HCT116 (cell line): ENCODE data around the gene KMO. TPM values are rescaled to one million over a fixed set of nuclear protein-coding genes. Genes with fewer than 3 reads are reported as not detected.

Experiments
- ATAC-seq: fragments of 200-7000 bp; cut with Tn5 transposase; 2 replicates; pipeline ENCODE4 v1.9.1; 2020; ENCODE audit warnings: mild to moderate bottlenecking, moderate library complexity
- BruUV-seq: library from RNA; stranded (reverse); fragments of 400-500 nt; replicated peaks from 2 replicates; lab custom pipeline; 2021; lab: Mats Ljungman, UMichigan
- CTCF ChIA-PET: fragments of 300-600 bp; sonication (Branson Sonifier 250); formaldehyde crosslinking; loops from one replicate; lab custom pipeline; 2021; ENCODE audit warnings: antibody characterized with exemption; lab: Charles Lee
- POLR2A ChIA-PET: fragments of 300-600, 350-600 bp; sonication (Branson Sonifier 250); formaldehyde crosslinking; loops from one replicate; lab custom pipeline; 2021; ENCODE audit warnings: antibody characterized with exemption; lab: Charles Lee
- RAD21 ChIA-PET, 2 experiments: fragments of 300-600 bp; sonication (Branson Sonifier 250); formaldehyde crosslinking; loops; one replicate each; lab custom pipeline; 2023; ENCODE audit warnings: low total read pairs in 2 of 2; ENCODE audit not compliant: uncharacterized antibody in 2 of 2, unreplicated experiment in 2 of 2, low non-redundant PET in 1 of 2; lab: Charles Lee
- DNase-seq: peaks from one replicate; pipeline ENCODE4 v3.0.0-alpha.2; 2010; ENCODE audit warnings: low read depth, low spot score
- H2AFZ ChIP-seq: fragments of 200-600 bp; shearing (Covaris generic), sonication (generic); 2 replicates; pipeline ENCODE4 v1.6.1; 2017; ENCODE audit warnings: low read depth, mixed run types, mixed read lengths, antibody characterized with exemption, low read length; ENCODE audit not compliant: poor library complexity, severe bottlenecking
- H3K27ac ChIP-seq: 2 replicates; pipeline ENCODE4 v1.5.1; 2012; ENCODE audit warnings: low read depth, low read length
- H3K27me3 ChIP-seq: fragments of 200-600 bp; sonication (generic); 2 replicates; pipeline ENCODE4 v1.6.1; 2016; ENCODE audit warnings: mixed run types, low read length, mixed read lengths; ENCODE audit not compliant: insufficient read depth
- H3K36me3 ChIP-seq, 2 experiments: fragments of 200-500 bp in 1 of 2; fragments of 200-600 bp in 1 of 2; sonication (Bioruptor generic) in 1 of 2; sonication (generic) in 1 of 2; 2 replicates each; pipeline versions ENCODE4 v1.5.1 to v1.6.1; 2014 to 2016; ENCODE audit warnings: low read length in 2 of 2, inconsistent platforms in 1 of 2, mixed read lengths in 1 of 2, mixed run types in 1 of 2; ENCODE audit not compliant: insufficient read depth in 2 of 2, control insufficient read depth in 1 of 2
- H3K4me1 ChIP-seq, 2 experiments: fragments of 200-600 bp in 1 of 2; sonication (generic) in 1 of 2; 2 replicates each; pipeline versions ENCODE4 v1.5.1 to v1.6.1; 2012 to 2017; ENCODE audit warnings: low read length in 2 of 2, inconsistent platforms in 1 of 2, mild to moderate bottlenecking in 1 of 2, mixed read lengths in 1 of 2, mixed run types in 1 of 2, moderate library complexity in 1 of 2; ENCODE audit not compliant: insufficient read depth in 2 of 2, control insufficient read depth in 1 of 2
- H3K4me2 ChIP-seq: fragments of 200-600 bp; sonication (generic); 2 replicates; pipeline ENCODE4 v1.6.1; 2017; ENCODE audit warnings: mixed run types, low read length, mixed read lengths
- H3K4me3 ChIP-seq, 2 experiments: fragments of 200-600 bp in 1 of 2; sonication (generic) in 1 of 2; replicated peaks in 1 of 2; 2 replicates each; pipeline ENCODE4 v1.5.1; 2011 to 2016; ENCODE audit warnings: low read length in 2 of 2, control low read depth in 1 of 2, low read depth in 1 of 2, mild to moderate bottlenecking in 1 of 2, mixed read lengths in 1 of 2, mixed run types in 1 of 2
- H3K79me2 ChIP-seq: fragments of 200-600 bp; sonication (generic); 2 replicates; pipeline ENCODE4 v1.6.1; 2017; ENCODE audit warnings: mild to moderate bottlenecking, mixed run types, low read length, moderate library complexity, mixed read lengths; ENCODE audit not compliant: insufficient read depth
- H3K9ac ChIP-seq: fragments of 200-600 bp; sonication (generic); 2 replicates; pipeline ENCODE4 v1.6.1; 2016; ENCODE audit warnings: low read length, mixed read lengths
- H3K9me2 ChIP-seq: fragments of 200-600 bp; sonication (generic), shearing (Covaris generic); 2 replicates; pipeline ENCODE4 v1.6.1; 2017; ENCODE audit warnings: mixed run types, mild to moderate bottlenecking, moderate library complexity; ENCODE audit not compliant: insufficient read depth
- H3K9me3 ChIP-seq, 2 experiments: fragments of 200-500 bp in 1 of 2; fragments of 200-600 bp in 1 of 2; sonication (Bioruptor generic) in 1 of 2; sonication (generic) in 1 of 2; 2 replicates each; pipeline ENCODE4 v1.6.1; 2014 to 2017; ENCODE audit warnings: low read length in 2 of 2, mixed read lengths in 2 of 2, inconsistent platforms in 1 of 2, low read depth in 1 of 2, mild to moderate bottlenecking in 1 of 2, mixed run types in 1 of 2, moderate library complexity in 1 of 2; ENCODE audit not compliant: control insufficient read depth in 1 of 2, insufficient read depth in 1 of 2
- H4K20me1 ChIP-seq: fragments of 200-600 bp; sonication (generic), shearing (Covaris generic); 2 replicates; pipeline ENCODE4 v1.6.1; 2017; ENCODE audit warnings: mixed run types, mild to moderate bottlenecking, moderate library complexity; ENCODE audit not compliant: insufficient read depth
- CEBPB ChIP-seq: IDR thresholded peaks from 2 replicates; pipeline ENCODE4 v1.6.1; 2012; ENCODE audit warnings: low read depth
- EGR1 ChIP-seq: IDR thresholded peaks from 2 replicates; pipeline ENCODE4 v1.6.1; 2012; ENCODE audit warnings: low read depth
- ELF1 ChIP-seq: IDR thresholded peaks from 2 replicates; pipeline ENCODE4 v1.6.1; 2012; ENCODE audit warnings: low read depth, borderline replicate concordance
- EZH2 ChIP-seq: fragments of 200-600 bp; sonication (generic); IDR thresholded peaks from 2 replicates; pipeline ENCODE4 v1.6.1; 2017; ENCODE audit warnings: antibody characterized with exemption, mixed run types
- EZH2phosphoT487 ChIP-seq: fragments of 200-600 bp; IDR thresholded peaks from 2 replicates; pipeline ENCODE4 v1.6.1; 2018; ENCODE audit warnings: antibody characterized with exemption, borderline replicate concordance
- FOSL1 ChIP-seq: IDR thresholded peaks from 2 replicates; pipeline ENCODE4 v1.6.1; 2012; ENCODE audit warnings: low read depth
- POLR2A ChIP-seq: IDR thresholded peaks from 2 replicates; pipeline ENCODE4 v1.7.0; 2011; ENCODE audit warnings: borderline replicate concordance; ENCODE audit not compliant: insufficient read depth, insufficient read length; ENCODE audit errors: extremely low read depth
- POLR2AphosphoS5 ChIP-seq: IDR thresholded peaks from 2 replicates; pipeline ENCODE4 v1.6.1; 2011; ENCODE audit warnings: mild to moderate bottlenecking, low read depth, low read length, moderate library complexity
- REST ChIP-seq: IDR thresholded peaks from 2 replicates; pipeline ENCODE4 v1.6.1; 2012; ENCODE audit warnings: low read depth
- SP1 ChIP-seq: IDR thresholded peaks from 2 replicates; pipeline ENCODE4 v1.6.1; 2012; ENCODE audit warnings: low read depth
- SRF ChIP-seq: IDR thresholded peaks from 2 replicates; pipeline ENCODE4 v1.6.1; 2012; ENCODE audit warnings: low read depth
- TCF7L2 ChIP-seq: IDR thresholded peaks from 2 replicates; pipeline ENCODE4 v1.7.0; 2011; ENCODE audit warnings: borderline replicate concordance, inconsistent platforms; ENCODE audit not compliant: insufficient read depth, insufficient read length; ENCODE audit errors: extremely low read depth
- YY1 ChIP-seq: IDR thresholded peaks from 2 replicates; pipeline ENCODE4 v1.6.1; 2011; ENCODE audit warnings: low read length, low read depth, moderate library complexity, mild to moderate bottlenecking; ENCODE audit not compliant: insufficient replicate concordance; ENCODE audit errors: extremely low read depth
- ZFX ChIP-seq: fragments of 450-650 bp; IDR thresholded peaks from 2 replicates; pipeline ENCODE4 v1.6.1; 2017
- ZNF274 ChIP-seq: fragments of 200-500 bp; sonication (Bioruptor generic); IDR thresholded peaks from 2 replicates; pipeline ENCODE4 v1.6.1; 2014; ENCODE audit warnings: mild to moderate bottlenecking, low read depth, low read length, inconsistent platforms
- intact Hi-C: fragments of 100-400 bp; cut with micrococcal nuclease; formaldehyde crosslinking; loops from 2 replicates; pipeline ENCODE4 v1.10.0; 2022
- total RNA-seq: library from RNA; stranded (reverse); gene quantifications from one replicate; pipeline ENCODE4 v1.2.1, GENCODE V29; 2021; ENCODE audit not compliant: unreplicated experiment
- TF ChIP-seq, protein P1 (sequence below): IDR thresholded peaks from 2 replicates; pipeline ENCODE4 v1.6.1; 2012
- TF ChIP-seq, protein P2 (sequence below): IDR thresholded peaks from 2 replicates; pipeline ENCODE4 v1.6.1; 2012
- TF ChIP-seq, protein P3 (sequence below): IDR thresholded peaks from 2 replicates; pipeline ENCODE4 v1.6.1; 2011; ENCODE audit warnings: mild to moderate bottlenecking, low read length, moderate library complexity; ENCODE audit not compliant: insufficient replicate concordance; ENCODE audit errors: extremely low read depth

The KMO gene
- total RNA-seq, 1 experiment from 2014 or later: not detected

DNA sequence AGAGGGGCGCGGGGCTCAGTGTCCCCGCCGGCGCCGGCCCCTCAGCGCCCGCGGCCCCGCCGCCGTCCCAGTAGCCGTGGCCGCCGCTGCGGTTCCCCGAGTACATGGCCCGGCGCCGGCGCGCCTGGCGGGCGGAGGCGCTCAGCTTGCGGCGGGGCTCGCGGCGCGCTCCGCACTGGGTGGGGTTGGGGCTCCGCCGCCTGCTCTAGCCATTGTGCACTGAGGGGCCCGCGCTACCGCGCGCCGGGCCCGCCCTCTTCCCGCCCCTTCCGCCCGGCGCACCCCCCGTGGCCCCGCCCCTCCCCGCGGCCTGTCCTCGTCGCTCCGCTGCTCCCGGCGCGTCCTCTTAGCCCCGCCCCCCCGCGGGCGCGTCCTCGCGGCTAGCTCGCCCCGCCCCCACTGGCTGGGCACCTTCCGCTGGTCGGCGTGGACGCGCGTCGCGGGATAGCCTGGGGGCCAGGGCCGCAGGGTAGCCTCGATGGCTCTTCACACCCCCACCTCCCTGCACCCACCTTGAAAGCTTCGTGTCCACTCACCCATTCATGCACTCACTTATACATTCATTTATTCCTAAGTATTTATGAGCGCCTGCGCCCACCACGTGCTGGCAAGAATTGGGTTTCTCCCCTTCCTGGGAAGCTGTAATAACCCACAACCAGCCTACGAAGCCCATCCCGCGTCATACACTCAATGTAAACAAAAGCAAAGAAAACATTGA, 108.1 kb downstream of the KMO start, which contains the start of the genes CHML and OPN3:
CHML (minus strand) TSS at position 221 of the 718 bp plus-strand sequence. CDS start 4,603 bp downstream, outside the sequence.
OPN3 (minus strand) TSS at position 221 of the 718 bp plus-strand sequence; CDS start at position 106, 115 bp downstream.
- intact Hi-C loops: no loop called here
- peak; percentile 34 for TF ChIP-seq YY1
- no peak for TF ChIP-seq ELF1
- TF ChIP-seq POLR2AphosphoS5: peak; percentile 95
- peak; percentile 37; the same call in 1 of the 2 replicates for TF ChIP-seq SP1
- TF ChIP-seq TCF7L2: no peak
- TF ChIP-seq, protein P1, sequence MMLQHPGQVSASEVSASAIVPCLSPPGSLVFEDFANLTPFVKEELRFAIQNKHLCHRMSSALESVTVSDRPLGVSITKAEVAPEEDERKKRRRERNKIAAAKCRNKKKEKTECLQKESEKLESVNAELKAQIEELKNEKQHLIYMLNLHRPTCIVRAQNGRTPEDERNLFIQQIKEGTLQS: no peak
- no peak for TF ChIP-seq EGR1
- TF ChIP-seq, protein P2, sequence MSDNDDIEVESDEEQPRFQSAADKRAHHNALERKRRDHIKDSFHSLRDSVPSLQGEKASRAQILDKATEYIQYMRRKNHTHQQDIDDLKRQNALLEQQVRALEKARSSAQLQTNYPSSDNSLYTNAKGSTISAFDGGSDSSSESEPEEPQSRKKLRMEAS: peak; percentile 50
- TF ChIP-seq ZNF274: no peak
- no peak for TF ChIP-seq REST
- no peak for TF ChIP-seq EZH2phosphoT487
- peak; percentile 65 for TF ChIP-seq POLR2A
- TF ChIP-seq, protein P3, sequence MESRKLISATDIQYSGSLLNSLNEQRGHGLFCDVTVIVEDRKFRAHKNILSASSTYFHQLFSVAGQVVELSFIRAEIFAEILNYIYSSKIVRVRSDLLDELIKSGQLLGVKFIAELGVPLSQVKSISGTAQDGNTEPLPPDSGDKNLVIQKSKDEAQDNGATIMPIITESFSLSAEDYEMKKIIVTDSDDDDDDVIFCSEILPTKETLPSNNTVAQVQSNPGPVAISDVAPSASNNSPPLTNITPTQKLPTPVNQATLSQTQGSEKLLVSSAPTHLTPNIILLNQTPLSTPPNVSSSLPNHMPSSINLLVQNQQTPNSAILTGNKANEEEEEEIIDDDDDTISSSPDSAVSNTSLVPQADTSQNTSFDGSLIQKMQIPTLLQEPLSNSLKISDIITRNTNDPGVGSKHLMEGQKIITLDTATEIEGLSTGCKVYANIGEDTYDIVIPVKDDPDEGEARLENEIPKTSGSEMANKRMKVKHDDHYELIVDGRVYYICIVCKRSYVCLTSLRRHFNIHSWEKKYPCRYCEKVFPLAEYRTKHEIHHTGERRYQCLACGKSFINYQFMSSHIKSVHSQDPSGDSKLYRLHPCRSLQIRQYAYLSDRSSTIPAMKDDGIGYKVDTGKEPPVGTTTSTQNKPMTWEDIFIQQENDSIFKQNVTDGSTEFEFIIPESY: peak; percentile 22
- no peak for TF ChIP-seq SRF
- TF ChIP-seq CEBPB: no peak
- 0 out of 2 replicates have a peak, but pooled peaks have one; percentile 25 for TF ChIP-seq ZFX
- no peak for TF ChIP-seq EZH2
- TF ChIP-seq FOSL1: no peak

More for the DNA sequence above, 108.1 kb downstream of the KMO start, which contains the start of the genes CHML and OPN3:
- no TSS peak for BruUV-seq
- Histone ChIP-seq H3K27me3 (no peaks in the 10 kb centered on the region), H2AFZ (peak within 1 kb of the TSS; percentile 89), H3K9me3 (no peaks in the 10 kb centered on the region), H3K4me2 (peak within 1 kb of the TSS; percentile 81), H3K4me3 (peak within 1 kb of the TSS; percentile 75 to 88), H3K36me3 (peaks cover 4 to 7% of the 10 kb centered on the region in 2 experiments; a peak in 3 of 4 replicates), H3K9me2 (no peaks in the 10 kb centered on the region), H3K79me2 (peaks cover 21% of the 10 kb centered on the region; the same call in 1 of the 2 replicates), H3K4me1 (peaks cover 5 to 29% of the 10 kb centered on the region in 2 experiments; a peak in 3 of 4 replicates), H3K9ac (peak within 1 kb of the TSS; percentile 74), H4K20me1 (no peaks in the 10 kb centered on the region), H3K27ac (peak within 1 kb of the TSS; percentile 57)
- RAD21 ChIA-PET: interaction anchor here in 1 of 2 experiments (0.6 kb wide), 1 partner anchor 173 kb away, joined by 4 read pairs; no protein-coding TSS in a partner anchor
- ATAC-seq: peak; percentile 96
- peak; percentile 65 for DNase-seq
- POLR2A ChIA-PET: interaction anchor here (0.6 to 1.2 kb wide), 7 partner anchors 11 to 882 kb away, joined by 4 to 6 read pairs (median 4); partner anchors contain the start of gene FH
- CTCF ChIA-PET: interaction anchor here (0.7 to 1.5 kb wide), 2 partner anchors 11 to 30 kb away, joined by 5 read pairs; no protein-coding TSS in a partner anchor
